ENCODE data around the gene ZNF836.
"Not testable (repeated sequence)": the region's sequence is repeated elsewhere in the genome, so short reads cannot be mapped to it uniquely, and the experiment has no call there.

Gene ZNF836

GRCh38 chr19:52171321-52172169 lies at the start of gene ZNF836:
TSS of gene ZNF836 (minus strand) at chr19:52171621. CDS start at chr19:52168072, 3,549 bp downstream.
- peak; percentile 90 for DNase-seq

DNA sequence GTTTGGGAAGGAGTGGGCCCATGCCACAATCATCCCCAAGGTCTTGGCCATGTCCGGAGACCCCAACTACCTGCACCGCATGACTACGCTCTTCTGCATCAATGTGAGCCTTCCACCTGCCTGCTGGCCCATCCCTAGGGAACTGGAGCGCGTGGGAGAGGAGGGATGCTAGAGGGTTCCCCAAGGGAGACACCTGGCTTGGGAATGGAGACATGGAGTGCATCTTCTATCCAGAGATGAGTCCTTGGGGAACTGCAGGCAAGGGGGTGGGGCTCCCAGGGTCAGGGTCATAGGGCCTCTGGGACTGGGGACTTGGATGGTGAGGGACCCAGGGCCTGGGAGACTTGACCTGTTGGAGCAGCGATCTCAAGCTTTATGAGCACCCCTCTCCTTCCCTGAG lies 49.6 kb upstream of the ZNF836 start:
- no peak for DNase-seq

DNA sequence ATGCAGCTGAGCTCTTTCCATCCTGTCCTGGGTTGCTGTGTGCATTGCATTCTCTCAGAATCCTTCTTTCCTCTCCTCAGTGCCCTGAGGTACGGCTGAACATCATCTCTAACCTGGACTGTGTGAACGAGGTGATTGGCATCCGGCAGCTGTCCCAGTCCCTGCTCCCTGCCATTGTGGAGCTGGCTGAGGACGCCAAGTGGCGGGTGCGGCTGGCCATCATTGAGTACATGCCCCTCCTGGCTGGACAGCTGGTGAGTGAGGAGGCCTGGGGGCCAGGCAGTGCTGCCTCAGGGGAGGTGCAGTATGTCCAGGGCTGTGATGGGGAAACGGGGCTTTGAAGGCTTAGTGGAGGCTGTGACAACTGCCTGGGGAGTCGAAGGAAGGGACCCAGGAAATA lies 48.2 kb upstream of the ZNF836 start:
- peak; percentile 63 for DNase-seq

- DNase-seq, result no peak
Measured at GRCh38 chr19:52217576-52217975, 46.2 kb upstream of the ZNF836 start.

GRCh38 chr19:52216401-52216800 lies 45.0 kb upstream of the ZNF836 start:
- no peak for DNase-seq

DNA sequence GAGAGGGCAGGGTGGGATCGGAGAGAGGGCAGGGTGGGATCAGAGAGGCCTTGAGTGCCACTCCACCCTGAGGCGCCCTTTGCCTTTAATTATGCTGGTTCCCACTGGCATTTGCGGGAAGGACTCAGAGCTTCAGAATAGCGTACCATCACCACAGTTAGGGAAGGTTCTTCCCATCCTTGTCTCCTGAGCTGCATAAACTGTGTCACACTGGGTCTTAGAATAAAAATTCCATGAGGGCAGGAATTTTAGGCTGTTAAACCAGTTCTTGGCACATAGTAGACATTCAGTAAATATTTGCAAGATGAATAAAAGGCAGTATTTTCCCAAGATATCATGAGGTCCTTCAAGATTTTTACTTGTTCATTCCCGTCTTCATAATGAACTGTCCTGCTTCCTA lies 42.8 kb upstream of the ZNF836 start:
- DNase-seq, result no peak

GRCh38 chr19:52212572-52213255 lies 41.3 kb upstream of the ZNF836 start:
- no peak for DNase-seq

DNA sequence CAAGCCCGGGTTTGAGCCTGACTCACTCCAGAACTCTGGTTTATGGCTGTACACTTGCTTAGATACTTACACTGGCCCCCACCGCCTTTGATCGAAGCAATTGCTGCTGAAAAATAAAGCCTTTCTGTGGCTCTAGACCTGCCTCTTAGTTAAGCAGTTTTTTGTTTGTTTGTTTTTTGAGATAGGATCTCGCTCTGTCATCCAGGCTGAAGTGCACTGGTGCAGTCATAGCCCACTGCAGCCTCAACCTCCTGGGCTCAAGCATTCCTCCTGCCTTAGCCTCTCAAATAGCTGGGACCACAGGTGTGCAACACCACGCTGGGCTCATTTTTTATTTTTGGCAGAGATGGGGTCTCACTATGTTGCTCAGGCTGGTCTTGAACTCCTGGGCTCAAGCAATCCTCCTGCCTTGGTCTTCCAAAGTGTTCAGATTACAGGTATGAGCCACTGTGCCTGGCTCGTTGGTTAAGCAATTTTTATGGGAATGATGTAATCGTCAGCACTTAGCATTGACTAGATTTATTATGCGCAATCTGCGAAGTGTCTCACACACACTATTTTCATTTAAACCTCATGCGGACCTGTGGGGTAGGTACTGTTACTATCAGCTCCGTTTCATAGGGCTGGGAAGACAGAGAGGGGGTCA lies 40.6 kb upstream of the ZNF836 start:
- no peak for DNase-seq

DNA sequence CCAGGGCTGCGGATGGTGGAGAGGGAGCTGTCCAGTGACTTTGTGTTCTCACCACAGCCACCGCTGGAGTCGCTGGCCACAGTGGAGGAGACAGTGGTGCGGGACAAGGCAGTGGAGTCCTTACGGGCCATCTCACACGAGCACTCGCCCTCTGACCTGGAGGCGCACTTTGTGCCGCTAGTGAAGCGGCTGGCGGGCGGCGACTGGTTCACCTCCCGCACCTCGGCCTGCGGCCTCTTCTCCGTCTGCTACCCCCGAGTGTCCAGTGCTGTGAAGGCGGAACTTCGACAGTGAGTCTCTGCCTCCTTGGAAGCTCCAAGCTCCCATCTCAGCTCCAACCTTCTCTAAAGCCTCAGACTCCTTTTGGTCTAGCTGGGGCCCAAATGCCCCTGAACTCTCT lies 39.8 kb upstream of the ZNF836 start:
- no peak for DNase-seq

- no peak for DNase-seq
Measured at GRCh38 chr19:52206481-52206880, 35.1 kb upstream of the ZNF836 start.

DNA sequence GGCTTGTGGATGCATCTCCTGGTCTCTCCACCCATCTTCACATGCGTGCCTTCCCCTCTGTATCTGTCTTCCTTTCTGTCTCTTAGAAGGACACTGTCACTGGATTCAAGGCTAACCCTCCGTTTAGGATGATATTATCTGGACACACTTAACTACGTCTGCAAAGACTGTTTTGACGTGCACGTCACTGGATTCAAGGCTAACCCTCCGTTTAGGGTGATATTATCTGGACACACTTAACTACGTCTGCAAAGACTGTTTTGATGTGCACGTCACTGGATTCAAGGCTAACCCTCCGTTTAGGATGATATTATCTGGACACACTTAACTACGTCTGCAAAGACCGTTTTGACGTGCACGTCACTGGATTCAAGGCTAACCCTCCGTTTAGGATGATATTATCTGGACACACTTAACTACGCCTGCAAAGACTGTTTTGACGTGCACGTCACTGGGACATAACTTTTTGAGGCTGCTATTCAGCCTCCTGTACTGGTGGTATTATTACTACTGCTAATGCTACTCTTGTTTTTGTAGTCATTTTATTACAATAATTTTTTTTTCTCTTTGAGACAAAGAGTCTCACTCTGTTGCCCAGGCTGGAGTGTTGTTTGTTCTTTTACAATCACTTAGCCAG lies 29.5 kb upstream of the ZNF836 start:
- not testable (repeated sequence) for DNase-seq

DNA sequence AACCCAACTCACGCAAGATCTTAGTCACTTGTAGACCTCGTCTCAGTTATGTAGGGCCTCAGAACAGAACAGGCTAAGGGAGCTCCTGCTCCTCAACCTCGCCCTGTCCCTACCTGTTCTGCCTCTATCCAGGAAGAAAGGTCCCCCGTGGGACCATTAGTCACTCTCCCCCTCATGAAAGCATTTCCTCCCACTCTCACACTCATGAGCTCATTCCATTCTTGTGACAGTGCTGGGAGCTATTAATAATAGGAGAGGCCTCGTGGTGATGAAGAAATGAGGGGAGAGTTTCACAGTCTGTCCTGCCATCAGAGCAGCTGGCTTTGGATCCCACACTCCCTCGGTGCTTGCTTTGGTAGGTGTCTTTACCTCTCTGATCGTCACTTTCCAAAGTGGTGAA lies 28.6 kb upstream of the ZNF836 start:
- DNase-seq, result no peak

DNA sequence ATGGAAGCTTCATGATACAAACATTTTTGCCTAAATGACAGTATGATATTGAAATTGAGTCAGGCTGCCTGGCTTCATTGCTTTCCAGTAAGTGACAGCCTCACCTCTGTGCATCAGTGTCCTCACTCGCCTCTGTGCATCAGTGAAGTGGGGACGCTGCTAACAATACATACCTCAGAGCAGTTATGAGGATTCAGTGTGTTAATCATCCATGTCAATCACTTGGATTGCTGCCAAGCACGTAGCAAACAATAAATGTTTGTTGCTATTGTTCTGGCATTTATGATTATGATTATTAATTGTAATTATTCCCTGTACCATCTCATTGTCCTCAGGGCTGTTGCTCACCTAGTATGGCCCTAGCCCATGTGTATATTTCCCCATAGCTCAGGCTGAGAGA lies 27.3 kb upstream of the ZNF836 start:
- DNase-seq, result no peak

GRCh38 chr19:52197964-52198363 lies 26.5 kb upstream of the ZNF836 start:
- no peak for DNase-seq

- DNase-seq, result no peak
Measured at GRCh38 chr19:52196256-52196967, 25.0 kb upstream of the ZNF836 start.

GRCh38 chr19:52191951-52192350 lies 20.5 kb upstream of the ZNF836 start:
- no peak for DNase-seq

DNA sequence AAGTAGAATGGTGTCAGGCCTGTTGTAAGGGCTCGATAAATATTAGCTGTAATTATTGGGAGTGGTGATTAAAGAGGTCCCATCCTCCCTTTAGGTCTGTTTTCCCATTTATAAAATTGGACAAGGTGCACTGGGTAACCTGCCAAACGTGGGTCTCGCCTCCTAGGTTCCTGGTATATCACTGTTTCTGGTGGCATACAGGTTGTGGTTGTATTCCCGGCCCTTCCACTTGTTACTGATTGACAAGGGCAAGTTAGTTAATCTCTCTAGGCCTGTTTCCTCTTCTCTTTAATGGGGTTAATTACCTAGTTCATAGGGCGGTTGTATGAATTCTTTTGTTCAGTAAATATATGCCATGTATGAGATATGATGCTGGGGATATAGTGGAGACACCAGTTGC lies 20.0 kb upstream of the ZNF836 start:
- DNase-seq, result no peak

- peak; percentile 18 for DNase-seq
Measured at GRCh38 chr19:52190487-52191293, 19.3 kb upstream of the ZNF836 start.

GRCh38 chr19:52189735-52190486 lies 18.5 kb upstream of the ZNF836 start, which contains the start of gene PPP2R1A:
TSS of gene PPP2R1A (plus strand) at chr19:52190052. CDS start at chr19:52190097, 45 bp downstream.
- DNase-seq, result peak; percentile 100

DNA sequence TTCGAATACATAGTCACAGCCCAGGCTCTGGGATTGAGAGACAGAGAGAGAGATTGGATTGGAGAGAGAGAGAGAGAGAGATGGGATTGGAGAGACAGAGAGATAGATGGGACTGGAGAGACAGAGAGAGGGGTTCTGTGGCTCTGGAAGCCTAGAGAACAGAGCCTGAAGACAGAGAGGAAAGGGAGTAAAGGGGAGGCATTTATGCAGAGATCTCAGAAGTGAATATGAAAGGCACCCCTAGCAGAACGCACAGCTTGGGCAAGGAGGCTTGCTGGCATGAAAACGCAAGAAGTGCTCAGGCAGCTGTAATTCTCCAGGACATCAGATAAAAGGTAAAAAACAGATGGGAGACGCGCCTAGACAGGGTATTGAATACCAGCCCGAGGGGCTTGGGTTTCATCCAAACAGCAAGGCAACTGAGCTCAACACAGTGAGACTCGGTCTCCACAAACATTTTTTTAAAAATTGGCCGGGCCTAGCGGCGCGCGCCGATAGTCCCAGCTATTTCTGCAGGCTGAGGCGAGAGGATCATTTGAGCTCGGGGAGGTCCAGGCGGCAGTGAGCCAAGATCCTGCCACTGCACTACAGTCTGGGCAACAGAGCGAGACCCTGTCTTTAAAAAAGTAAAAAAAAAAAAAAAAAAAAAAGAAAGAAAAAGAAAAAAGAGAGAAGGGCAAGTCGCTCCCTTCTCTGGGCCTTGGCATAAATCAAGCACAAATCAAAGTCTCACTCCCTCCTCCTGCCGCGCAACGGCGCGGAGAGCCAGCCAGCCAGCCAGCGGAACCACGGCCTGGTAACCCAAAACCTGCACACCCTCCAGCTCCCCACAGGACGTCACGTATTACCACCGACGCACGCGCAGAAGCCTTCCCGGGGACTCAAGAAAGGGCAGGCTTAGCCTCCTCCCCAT lies 17.7 kb upstream of the ZNF836 start:
- no peak for DNase-seq

All from right hindlimb (tissue), 1 donor.